HG03095 (cell line): ENCODE results near the gene COL2A1.

Experiments
- ATAC-seq: cut with Tn5 transposase; IDR thresholded peaks from one replicate; pipeline ENCODE4 v1.9.1; 2021; ENCODE audit warnings: moderate library complexity; ENCODE audit not compliant: unreplicated experiment

Gene COL2A1

DNA sequence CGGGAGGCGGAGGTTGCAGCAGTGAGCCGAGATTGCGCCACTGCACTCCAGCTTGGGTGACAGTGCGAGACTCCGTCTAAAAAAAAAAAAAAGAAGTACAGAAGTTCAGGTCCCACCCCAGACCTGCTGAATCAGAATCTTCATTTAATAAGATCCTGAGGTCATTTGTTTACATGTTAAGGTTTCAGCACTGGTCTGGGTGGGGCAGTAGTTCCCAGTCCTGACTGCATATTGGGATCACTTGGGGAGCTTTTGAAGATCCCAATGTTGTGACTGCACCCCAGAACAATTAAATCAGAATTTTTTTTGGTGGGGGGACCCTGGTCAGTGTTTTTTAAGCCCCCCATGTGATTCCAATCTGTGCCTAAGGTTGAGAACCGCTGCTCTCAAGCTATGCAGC is 11.7 kb upstream of the COL2A1 start:
- ATAC-seq = no peak

DNA sequence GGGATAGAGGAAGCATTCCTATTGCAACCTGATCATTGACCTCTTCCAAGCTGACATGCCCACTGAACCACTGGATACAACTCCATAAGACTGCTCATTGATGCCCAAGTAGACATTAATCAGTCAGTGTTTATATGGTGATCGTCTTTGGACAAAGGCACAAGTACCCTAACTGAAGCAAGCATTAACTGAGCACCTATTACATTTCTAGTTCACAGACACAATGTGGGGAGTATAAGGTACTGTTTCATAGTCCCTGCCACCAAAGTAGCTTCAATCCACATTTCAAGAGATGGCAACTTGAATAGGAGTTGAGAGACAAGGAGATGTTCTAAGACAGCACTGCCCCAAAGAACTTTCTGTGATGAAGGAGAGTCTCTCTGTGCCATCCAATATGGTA is 10.9 kb upstream of the COL2A1 start:
- no peak for ATAC-seq

DNA sequence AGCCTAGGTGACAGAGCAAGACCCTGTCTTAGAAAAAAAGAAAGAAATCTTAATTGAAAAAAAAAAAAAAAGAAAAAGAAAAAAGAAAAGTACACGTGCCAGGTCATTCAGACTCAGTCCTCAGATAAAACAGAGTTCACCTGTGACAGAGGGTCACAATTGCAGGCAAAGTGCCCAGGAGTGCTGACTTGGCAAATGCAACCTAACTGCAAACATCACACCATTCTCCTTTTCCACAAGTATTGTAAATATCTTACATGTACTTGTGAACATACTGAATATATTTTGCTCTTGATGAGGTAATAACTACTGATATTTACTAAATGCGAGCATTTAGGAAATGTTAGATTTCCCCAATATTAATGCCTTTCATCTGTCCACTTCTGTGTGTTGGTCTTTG is 9.0 kb upstream of the COL2A1 start:
- no peak for ATAC-seq

DNA sequence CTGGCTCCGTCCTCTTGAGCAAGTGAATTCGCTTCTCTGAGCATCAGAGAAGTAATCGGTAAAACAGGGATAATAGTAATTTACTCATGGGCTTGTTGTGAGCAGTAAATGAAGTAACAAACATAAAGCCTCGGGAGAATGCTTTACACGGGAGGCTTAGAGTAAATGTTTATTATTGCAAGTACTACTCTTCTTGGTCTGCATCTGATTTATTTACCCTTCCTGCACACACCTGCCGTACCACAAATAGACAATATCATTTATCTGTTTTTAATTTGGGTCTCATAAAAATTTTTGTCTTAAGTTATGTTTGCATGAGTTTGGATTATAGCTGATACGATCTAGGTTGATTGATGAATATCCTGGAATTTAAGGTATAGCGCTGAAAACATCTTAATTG is 7.8 kb upstream of the COL2A1 start:
- no peak for ATAC-seq

DNA sequence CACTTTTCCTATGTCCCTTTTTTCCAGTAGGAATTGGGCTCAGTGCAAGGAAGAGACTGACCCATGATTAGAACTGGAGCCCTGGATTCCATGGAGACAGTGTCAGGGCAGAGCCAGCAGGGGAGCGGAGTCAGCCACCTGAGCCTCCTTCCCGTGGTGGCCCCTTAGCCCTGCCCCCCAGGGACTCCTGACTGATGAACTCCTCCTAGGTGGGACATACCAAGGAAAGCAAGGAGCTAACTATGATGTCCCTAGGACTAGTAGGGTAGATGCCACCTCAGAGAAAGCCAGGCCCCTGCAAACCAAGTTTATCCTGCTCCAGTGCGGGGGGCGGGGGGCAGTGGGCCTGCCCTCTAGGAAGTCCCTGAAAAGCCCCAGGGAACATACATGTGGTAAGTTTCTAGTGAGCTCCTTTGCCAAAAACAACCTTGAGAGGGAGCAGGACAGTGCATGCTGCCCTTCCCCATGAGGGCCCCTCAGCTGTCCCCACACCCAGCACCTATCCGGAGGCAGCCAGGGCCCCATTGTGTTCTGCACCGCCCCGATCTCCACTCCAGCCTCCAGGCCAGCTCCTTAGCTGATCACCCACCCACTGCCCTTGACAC is 6.2 kb upstream of the COL2A1 start:
- ATAC-seq = no peak

DNA sequence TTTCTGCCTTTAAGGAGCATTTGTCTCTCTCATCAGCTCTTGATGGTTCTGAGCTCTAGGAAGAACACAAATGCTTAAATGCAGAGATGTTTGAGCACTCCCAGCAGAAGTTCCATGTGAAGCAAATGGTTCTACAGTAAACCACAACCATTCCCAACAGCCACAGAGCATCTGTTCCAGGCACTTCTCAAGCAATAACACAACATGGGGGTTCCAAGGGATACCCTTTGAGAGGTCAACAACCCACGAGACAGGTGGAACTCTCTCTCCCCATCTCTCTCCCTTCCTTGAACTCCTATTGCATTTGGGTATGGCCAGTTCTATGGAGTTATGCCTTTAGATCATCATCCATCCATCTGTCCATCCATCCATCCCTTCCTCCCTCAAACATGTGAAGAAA is 5.2 kb upstream of the COL2A1 start:
- no peak for ATAC-seq

DNA sequence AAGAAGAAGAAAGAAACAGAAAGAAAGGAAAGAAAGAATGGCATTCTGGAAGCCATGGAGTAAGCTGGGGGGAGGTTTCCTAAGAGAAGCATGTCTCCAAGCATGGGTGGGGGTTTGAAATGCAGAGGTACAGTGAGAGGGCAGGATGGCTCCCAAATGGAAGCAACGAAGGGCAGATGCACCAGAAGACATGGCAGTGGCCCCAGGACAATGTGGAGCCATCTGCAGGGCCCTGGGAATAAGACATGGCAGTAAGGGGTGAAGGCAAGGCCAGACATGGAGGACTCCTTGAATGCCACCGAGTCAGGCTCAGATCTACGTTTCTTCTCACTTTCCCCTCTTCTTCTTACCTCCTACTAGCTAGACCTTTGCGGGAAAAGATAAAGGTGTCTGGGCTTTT is 4.7 kb upstream of the COL2A1 start:
- no peak for ATAC-seq

DNA sequence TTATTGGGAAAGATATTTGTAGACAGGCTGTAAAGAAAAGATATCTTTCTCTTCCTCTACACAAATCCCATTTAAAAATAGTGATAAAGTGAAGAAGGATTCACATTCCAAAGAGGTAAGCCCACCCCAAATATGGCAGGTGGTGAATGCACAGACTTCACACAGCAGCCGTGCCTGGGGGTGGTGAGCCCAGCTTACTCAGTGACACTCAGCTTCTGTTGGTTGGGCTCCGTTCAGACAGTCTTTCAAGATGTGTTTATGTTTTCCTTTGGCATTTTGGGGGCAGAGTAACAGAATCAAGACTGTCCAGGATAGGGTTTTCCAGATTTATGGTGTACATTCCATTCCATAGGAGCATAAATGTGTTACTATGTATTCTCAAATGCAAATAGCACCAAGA is 4.1 kb upstream of the COL2A1 start:
- no peak for ATAC-seq

DNA sequence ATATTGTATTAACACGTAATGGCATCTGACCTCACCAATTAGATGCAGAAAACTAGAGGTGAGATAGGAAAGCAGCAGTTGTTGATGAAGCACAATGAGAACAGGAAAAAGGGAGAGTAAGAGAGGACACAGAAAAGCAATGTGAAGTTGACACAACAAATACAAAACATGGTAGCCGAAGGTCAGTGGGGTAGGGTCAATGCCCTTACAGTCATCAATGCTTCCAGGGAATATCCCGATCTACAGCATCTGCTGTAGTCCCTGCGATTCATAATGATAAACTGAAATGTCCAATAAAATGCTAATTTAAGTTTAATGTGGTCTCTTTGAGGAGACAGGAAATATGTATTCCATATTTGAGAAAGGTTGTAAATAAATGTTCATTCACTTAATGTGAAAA is 2.9 kb upstream of the COL2A1 start:
- ATAC-seq = no peak

DNA sequence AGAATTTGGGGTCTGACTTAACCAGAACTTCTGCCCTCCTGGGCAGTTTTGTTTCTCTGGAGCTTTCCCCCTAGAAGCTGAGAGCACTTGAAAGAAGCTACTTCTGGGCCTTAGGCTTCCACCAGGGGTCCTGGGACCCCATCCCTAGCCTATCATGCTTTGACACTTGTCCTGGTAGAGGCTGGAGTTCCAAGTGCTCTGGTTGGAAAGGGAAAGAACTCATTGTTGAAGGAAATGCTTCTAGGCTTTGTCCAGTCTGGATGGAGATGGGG is 1.4 kb upstream of the COL2A1 start:
- ATAC-seq = no peak

DNA sequence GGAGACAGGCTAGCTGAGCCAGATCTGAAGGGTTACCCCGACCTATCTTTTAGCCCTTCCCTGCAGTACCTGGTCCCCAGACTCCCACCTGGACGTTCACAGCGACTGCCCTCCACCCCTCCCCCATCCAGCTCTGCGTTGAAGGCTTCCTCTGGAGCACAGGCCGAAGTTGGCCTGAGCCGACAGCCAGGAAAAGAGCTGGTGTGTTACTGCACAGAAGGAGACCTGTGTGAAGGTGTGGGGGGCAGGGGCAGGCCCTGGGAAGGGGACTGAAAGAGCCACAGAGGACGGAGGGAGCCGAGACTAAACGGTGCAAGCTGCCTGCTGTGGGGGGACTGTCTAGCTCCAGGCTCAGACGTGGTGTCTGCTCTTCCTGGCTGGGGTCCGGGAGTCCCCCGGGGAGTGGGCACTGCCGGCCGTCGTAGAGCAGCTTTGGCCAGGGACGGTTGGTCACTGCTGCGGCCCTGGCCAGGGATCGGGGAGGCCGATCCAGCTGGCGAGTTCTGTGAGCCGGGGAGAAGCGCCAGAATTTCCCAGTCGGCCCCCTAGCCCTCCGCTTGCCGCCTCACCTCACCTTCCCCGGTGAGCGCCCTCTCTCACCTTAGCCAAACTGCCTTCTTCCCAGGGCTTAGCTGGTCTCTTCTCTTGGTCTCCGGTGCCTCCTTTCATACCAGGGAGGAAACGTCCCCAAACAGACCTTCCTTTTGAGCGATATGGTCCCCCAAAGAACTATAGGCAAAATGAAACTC is 899 bp upstream of the COL2A1 start:
- no peak for ATAC-seq

DNA sequence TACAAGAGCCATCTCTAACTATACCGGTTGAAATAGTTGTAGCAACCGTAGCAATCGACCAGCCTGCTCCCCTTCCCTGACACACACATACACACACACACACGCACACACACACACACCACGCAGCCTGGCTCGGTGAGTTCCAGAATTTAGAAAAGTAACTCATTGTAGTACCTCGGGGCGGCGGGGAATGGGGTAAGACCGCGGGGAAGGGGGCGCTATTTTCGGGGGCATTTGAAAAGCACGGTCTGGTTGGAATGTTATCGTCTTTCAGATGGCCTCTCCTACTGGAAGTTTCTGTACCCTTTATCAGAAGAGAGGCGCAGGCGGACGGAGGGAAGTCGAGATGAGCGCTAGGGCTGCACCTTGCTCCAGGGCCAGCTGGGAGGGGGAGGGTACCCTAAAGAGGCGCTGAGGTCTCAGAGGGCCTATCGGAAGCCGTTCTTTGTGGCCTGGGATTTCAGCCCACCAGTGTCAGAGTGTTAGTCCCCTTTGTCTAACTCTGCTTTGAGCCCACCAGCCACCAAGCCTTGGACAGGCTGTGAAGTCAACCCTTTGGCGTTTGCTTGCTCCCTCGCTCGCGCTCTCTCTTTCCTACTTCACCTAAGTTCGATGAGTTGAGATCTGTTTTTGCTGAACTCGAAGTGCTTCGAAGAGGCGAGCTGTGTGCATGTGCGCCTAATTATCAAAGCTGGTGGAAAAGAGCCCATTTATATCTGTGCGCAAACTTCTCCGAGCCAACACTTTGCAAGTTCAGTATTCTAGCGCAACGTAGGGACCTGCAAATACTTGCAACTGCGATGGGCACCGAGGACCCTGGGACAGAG is 837 bp downstream of the COL2A1 start:
- ATAC-seq = no peak

DNA sequence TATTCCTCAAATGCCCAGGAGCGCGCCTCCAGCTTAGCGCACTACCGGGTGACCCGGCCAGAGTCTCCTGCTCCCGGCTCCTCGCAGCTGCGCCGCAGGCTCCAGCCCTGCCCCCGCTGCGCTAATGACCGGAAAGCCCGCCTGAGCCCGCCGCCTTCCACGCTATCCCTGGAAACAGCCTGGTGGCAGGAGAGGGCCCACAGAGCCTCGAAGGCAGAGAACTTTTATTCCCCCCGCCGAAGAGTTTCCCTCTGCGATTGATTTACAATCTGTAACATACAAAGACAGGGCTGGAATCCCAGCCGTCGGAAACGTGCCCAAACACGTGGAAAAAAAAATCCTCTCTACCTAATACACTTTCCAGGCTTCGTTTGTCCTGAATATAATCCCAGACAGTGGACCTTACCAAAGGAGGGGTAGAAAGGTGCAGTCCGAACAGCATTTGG is 1.5 kb downstream of the COL2A1 start:
- ATAC-seq = no peak

DNA sequence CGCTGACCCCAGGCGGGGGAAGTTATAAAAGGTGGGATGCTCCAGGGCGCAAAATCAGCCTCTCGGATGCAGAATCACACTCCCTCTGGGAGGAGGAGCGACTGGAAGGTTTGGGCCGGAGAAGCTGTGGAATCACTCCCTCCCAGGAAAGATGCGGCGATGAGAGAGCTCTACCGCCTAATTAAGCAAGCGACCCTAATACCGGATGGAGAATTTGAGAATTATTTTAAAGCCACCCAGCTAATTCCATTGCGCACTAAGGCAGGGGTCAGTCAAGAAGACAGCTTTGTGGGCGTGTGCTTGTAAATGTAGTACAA is 1.9 kb downstream of the COL2A1 start:
- no peak for ATAC-seq

DNA sequence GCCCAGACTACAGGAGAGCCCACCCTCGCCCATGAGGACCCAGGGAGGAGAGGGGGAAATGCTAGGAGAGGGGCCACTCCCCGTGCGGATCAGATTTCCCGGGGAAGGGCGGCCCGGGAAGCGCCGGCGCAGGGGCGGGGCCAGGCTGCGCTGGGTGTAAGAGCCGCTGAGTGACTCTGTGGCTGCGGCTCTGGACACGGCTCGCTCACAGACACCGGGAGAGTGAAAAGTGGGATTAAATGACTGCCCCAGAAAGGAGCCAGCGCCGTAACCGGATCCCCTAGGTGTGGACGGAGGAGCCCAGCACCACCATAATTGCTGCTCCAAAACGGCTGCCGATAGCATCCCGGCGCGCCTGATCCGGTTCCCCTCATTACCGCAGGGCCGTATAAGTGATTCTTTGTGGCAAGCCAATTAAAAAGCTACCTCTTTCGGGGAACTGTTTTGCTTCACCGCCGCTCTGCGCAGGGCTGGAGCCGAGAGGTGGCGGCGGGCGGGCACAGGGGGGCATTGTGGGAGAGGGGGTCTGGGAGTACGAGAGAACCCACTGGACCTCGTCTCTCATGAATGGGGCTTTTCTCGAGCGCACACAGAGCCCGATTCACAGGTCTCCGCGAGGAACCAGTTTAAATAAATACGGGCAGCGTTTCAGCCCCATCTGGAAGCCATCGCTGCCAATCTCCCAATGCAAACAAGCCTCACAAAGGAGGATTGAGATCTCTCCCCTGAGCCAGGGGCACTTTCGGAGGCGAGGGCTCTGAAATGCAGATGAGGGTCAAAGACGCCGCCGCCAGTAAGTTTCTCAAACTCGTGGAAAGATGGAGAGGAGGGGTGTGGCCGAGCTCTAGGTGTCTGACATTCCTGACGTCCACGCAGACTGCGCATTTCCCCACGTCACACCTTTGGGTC is 2.5 kb downstream of the COL2A1 start:
- no peak for ATAC-seq

DNA sequence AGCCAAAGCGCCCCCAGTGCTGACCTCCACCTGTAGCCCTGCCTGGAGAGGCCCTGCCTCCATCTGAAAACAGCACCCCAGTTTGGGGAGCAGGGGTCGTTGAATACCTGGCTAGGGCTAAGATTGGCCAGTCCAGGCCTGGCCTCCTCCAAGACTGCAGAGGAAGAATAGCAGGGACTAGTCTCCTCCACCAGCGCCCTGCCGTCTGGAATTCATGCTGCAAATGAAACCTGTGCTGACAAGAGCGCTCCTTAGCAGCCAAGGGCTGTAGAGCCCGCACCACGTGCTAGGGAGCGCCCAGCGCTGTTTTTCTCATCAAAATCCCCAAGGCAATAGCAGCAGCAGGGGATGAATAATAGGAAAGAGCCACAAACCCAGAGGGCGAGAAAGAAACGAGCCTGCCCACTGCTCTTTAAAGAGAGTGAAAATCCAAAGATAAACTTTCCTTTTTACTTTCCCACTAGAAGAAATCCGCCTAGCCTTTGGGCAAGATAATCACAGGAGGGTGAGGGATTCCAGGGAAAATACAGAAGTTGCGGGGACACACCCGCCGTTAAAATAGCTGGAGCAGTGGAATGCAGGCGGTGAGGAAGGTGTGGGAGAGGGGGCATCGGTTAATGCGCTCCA is 3.3 kb downstream of the COL2A1 start:
- ATAC-seq = no peak

DNA sequence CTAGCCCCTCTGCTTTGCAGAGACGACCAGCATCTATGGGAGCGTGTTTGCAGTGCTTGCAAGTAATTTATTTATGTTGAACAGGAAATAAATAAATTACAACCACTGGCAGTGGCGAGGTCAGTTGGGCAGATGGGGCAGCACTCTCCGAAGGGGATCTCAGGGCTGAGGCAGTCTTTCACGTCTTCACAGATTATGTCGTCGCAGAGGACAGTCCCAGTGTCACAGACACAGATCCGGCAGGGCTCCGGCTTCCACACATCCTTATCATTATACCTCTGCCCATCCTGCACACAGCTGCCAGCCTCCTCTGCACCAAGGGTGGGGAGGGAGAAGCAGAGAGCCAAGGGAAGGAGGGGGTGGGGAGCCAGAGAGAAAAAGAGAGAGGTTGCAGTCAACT is 4.5 kb downstream of the COL2A1 start:
- no peak for ATAC-seq

DNA sequence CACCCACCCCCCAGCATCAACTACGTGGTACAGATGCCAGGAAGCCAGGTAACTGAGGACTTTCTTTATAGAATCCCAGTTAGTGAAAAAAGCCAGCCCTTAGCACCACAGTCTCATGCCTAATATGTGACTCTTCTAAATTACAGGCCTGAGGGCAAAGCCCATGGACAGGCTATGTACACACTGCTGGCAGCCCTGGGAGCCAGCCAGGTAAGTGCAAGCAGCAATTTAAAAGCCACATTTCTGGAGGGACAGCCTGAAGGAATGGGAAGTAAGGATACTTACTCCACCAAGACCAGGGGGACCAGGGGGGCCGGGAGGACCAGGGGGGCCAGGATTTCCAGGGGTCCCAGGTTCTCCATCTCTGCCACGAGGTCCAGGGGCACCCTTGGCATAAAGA is 7.0 kb downstream of the COL2A1 start:
- no peak for ATAC-seq

DNA sequence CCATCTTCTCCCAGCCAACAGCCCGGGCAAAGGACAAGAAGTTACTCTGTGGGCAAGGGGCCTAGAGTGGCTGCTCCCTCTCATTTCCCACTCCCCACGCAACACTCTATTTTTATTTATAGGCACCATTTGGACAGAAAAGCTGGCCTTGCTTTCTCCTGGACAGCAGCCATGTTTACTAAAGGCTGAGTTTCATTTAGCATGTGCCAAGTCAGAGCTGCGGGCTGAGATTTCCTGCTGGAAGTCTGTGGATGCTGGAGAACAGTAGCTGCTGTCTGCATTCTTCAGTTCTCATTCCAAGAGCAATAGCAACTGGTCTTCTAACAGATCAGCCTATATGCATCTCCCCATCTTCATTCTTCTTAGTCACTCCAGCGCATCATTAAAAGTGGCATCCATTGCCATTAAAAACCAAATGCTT is 8.3 kb downstream of the COL2A1 start:
- no peak for ATAC-seq

DNA sequence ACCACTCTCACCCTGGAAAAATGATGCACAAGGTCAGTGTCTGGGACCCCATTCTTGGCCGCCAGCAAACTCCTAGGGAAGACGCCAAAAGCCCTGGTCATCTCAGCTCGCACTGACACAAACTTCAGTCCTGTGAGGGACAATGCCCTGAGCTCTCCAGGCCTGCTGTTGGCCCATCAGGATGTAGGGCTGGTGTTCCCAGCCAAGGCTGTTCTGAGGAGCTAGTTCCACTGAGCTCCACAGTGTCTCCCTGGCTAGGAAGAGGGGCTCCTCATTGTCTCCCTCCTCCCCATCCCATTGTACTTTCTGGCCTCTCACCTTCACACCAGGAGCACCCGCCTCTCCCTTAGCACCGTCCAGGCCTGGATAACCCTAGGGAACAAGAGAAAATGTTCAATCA is 10.8 kb downstream of the COL2A1 start:
- no peak for ATAC-seq

DNA sequence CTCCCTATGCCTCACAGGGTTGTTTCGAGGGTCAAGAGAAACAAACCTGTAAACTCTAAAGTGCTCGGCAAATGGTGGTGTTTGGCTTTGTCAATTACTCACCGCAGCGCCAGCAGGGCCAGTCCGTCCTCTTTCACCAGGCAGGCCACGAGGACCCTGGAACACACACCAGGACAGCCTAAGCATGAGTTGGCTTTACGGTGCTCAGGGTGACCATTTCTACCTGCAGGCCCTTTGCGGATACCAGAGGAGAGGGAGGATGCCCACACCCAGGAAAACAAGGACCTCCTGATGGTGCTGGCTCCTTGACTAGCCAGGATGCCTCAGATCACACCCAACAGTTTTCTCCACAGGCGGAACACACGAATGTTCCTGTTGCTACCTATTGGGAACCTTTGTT is 11.5 kb downstream of the COL2A1 start:
- ATAC-seq = no peak
